ENCODE measurements around the gene WDR26.
A peak's percentile ranks its signal among the peaks of the same experiment; 100 is the strongest.

The WDR26 gene

DNA sequence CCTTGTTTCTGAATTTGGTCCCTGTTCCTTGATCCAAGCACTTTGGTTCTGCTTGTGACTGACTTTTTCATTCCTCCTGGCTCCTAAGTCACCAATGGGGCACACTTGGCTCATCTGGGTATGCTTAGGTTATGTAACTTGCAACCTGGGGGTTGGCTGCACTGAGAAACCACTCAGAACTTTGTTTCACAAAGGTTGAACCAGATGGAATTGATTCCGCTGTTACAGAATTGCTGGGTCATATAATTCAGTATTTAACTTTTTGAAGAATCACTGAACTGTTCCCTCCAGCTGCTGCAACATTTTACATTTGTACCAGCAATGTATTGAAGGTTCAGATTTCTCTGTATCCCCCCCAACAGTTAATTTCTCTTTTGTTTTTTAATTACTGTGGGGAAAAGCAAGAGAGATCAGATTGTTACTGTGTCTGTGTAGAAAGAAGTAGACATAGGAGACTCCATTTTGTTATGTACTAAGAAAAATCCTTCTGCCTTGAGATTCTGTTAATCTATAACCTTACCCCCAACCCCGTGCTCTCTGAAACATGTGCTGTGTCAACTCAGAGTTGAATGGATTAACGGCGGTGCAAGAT lies 95.1 kb downstream of the WDR26 start:
- no peak for TF ChIP-seq LEF1 (IDR thresholded peaks at IDR 0.05; ENCODE audit: borderline replicate concordance)
- TF ChIP-seq, protein P1, sequence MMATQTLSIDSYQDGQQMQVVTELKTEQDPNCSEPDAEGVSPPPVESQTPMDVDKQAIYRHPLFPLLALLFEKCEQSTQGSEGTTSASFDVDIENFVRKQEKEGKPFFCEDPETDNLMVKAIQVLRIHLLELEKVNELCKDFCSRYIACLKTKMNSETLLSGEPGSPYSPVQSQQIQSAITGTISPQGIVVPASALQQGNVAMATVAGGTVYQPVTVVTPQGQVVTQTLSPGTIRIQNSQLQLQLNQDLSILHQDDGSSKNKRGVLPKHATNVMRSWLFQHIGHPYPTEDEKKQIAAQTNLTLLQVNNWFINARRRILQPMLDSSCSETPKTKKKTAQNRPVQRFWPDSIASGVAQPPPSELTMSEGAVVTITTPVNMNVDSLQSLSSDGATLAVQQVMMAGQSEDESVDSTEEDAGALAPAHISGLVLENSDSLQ (IDR thresholded peaks at IDR 0.05): no peak
- no peak for TF ChIP-seq TARDBP (IDR thresholded peaks at IDR 0.05)
- no peak for TF ChIP-seq SUZ12 (IDR thresholded peaks at IDR 0.05)
- TF ChIP-seq FOXM1 (IDR thresholded peaks at IDR 0.05; ENCODE audit: borderline replicate concordance): no peak
- no peak for TF ChIP-seq HDGF (IDR thresholded peaks at IDR 0.05; ENCODE audit: borderline replicate concordance)
- TF ChIP-seq NFRKB (IDR thresholded peaks at IDR 0.05): no peak
- TF ChIP-seq FOXK2 (IDR thresholded peaks at IDR 0.05): no peak
- TF ChIP-seq FOXA1 (IDR thresholded peaks at IDR 0.05): no peak
- TF ChIP-seq BHLHE40 (IDR thresholded peaks at IDR 0.05; ENCODE audit: borderline replicate concordance): no peak
- no peak for TF ChIP-seq CTBP1 (IDR thresholded peaks at IDR 0.05; ENCODE audit: borderline replicate concordance)
- no peak for TF ChIP-seq ARNT (IDR thresholded peaks at IDR 0.05)
- no peak for DNase-seq (ENCODE audit: extremely low spot score)
- ChIA-PET CTCF (interaction anchor here (0.6 kb wide), 1 partner anchor 118 kb away, joined by 6 read pairs; no protein-coding TSS in a partner anchor), POLR2A (no interaction called here)

DNA sequence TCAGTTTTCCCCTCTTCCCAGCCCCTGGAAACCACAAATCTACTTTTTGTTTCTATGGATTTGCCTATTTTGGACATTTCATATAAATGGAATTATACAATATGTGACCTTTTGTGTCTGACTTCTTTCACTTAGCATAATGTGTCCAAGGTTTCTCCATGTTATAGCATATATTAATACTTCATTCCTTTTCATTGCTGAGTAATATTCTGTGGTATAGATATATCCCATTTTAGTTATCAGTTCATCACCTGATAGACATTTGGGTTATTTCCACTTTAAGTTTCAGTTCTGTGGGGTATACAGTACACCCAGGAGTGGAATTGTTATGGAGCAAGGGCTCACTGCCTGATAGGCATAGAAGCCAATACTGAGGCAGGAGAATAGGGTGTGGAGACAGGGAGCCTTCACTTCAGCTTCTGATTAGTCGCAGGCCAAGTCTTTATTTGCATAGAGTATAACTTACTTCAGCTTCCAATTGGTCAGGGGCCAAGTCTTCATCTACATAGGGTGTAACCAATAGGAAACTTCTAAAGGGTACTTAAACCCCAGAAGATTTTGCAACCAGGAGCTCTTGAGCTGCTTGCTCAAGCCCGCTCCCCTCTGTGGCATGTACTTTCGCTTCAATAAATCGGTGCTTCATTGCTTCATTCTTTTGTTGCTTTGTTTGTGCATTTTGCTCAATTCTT lies 96.3 kb downstream of the WDR26 start:
- TF ChIP-seq TARDBP (IDR thresholded peaks at IDR 0.05) (no peak), BHLHE40 (IDR thresholded peaks at IDR 0.05; ENCODE audit: borderline replicate concordance) (no peak), SP1 (IDR thresholded peaks at IDR 0.05) (no peak), L3MBTL2 (conservative IDR thresholded peaks at IDR 0.05) (0 out of 2 replicates have a peak, but pooled peaks have one; percentile 11)
- ChIA-PET CTCF (no interaction called here), POLR2A (no interaction called here)
- DNase-seq (ENCODE audit: extremely low spot score): no peak

Measured in HEK293T (cell line).